ENCODE measurements around the gene APOE. TPM values are rescaled to one million over a fixed set of nuclear protein-coding genes. Genes with fewer than 3 reads are reported as not detected.

Gene APOE
- total RNA-seq, 1 donor from 2014 or later, result 5,009 TPM

DNA sequence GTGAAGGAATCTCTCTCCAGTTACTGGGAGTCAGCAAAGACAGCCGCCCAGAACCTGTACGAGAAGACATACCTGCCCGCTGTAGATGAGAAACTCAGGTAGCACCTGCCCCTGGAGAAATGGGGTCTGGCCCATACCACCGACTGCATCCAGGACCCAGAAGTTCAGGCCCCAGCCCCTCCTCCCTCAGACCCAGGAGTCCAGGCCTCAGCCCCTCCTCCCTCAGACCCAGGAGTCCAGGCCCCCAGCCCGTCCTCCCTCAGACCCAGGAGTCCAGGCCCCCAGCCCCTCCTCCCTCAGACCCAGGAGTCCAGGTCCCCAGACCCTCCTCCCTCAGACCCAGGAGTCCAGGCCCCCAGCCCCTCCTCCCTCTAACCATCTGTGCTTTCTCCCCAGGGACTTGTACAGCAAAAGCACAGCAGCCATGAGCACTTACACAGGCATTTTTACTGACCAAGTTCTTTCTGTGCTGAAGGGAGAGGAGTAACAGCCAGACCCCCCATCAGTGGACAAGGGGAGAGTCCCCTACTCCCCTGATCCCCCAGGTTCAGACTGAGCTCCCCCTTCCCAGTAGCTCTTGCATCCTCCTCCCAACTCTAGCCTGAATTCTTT is 43.3 kb downstream of the APOE start:
- no peak for ATAC-seq
- no peak for DNase-seq (ENCODE audit: low spot score)

- ATAC-seq, result peak; percentile 0
- DNase-seq (ENCODE audit: low spot score), result peak; percentile 65
Measured at GRCh38 chr19:44949550-44949949, 44.0 kb downstream of the APOE start.

- DNase-seq (ENCODE audit: low spot score), result peak; percentile 82
- ATAC-seq, result peak; percentile 43
Measured at GRCh38 chr19:44951179-44952159, 45.9 kb downstream of the APOE start.

DNA sequence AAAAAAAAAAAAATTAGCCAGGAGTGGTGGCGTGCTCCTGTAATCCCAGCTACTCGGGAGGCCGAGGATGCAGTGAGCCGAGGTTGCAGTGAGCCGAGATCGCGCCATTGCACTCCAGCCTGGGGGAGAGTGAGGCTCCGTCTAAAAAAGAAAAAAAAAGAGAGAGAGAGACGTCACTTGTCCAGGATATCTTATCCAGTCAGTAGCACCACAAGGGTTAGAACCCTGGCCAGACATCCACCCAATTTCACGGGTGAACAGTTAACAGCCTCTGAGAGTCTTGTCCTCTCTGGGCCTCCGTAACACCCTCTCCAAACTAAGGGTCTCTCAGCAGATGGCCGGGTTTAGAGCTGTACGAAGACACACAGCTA is 48.7 kb downstream of the APOE start:
- DNase-seq (ENCODE audit: low spot score) (no peak), ATAC-seq (peak; percentile 2)

- ATAC-seq (peak; percentile 77), DNase-seq (ENCODE audit: low spot score) (peak; percentile 96)
Measured at GRCh38 chr19:44954649-44955504, 49.3 kb downstream of the APOE start, which contains the start of gene CLPTM1. Gene CLPTM1 (plus strand): TSS chr19:44955380. CDS start chr19:44955396, 16 bp downstream.

DNA sequence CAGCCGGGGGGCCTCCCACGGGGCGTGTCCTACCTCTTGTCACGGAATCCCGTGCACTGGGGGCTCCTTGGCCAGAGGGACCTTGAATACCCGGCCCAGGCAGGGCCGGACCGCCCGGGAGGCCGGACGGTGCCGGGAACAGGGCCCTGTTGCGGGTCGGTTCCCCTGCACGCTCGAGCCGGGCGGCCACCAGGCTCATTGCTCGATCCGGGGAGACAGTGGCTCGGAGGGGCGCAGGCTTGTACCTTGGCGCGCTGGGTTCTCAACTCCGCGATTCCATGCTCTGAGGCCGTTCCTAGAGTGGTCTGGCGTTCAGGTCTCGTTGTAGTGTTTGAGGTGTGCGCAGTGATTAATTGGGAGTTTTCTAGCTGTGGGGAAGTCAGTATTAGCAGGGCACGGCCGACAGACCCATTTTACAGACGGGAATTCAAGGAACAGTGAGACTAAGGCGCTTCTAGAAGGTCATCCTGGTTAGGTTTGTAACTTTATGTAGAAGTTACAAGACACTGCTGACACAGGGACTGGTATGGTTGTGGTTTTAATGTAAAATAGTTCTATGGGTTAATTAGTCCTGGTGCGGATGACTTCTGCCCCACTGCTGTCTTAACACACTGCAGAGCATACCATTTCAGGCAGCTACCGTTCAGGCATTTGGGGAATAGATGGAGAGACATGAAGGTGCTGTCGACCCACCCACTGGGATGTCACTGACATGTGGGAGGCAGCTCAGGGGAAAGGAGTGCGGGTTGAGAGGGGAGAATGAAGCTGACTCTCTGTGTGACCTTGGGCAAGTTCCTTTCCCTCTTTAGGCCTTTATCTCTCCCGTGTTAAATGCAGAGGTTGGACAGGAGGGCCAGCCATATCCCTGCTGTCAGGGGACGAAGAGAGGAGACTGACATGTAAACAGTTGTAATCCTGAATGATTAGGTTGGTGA is 50.2 kb downstream of the APOE start:
- peak; percentile 6 for ATAC-seq
- no peak for DNase-seq (ENCODE audit: low spot score)

DNA sequence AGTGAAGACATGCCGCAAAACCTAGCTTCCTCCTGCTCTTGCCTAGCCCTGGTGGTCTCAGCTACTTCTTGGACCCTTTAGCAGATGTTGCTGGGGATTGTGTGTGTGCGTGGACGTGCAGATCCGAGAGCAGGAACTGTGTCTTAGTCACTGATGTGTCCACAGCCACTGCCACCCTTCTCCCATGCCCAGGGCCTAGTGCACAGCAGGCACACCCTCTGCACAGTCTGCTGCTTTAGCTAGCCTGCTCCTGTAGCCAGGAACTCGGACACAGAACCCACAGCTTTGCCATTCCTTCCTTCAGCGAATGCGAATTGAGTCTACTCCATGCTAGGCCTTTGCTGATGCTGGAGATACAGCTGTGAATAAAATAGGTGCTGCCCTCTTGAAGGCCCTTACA is 51.9 kb downstream of the APOE start:
- DNase-seq (ENCODE audit: low spot score) (no peak), ATAC-seq (no peak)

DNA sequence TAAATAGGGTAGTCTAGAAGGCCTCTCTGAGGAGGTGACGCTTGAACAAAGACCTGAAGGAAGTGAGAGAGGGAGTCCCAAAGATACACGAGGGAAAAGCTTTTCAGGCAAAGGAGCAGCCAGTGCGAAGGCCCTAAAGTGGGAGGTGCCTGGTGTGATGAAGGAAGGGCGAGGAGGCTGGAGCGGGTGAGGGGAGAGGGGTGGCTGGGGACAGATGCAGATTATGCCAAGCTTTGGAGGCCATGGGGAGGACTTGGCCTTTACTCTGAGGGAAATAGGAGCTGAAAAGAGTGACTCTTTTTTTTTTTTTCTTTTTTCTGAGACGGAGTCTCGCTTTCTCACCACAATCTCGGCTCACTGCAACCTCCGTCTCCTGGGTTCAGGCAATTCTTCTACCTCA is 52.5 kb downstream of the APOE start:
- DNase-seq (ENCODE audit: low spot score) (no peak), ATAC-seq (no peak)

Other genes with a start within 250 kb of the APOE start
- gene CEACAM19, start 234.3 kb upstream of the APOE start, total RNA-seq, result 5.6 TPM
- gene CEACAM16, start 206.6 kb upstream of the APOE start, total RNA-seq, result not detected
- 30.8 TPM for gene BCL3, start 157.1 kb upstream of the APOE start, total RNA-seq
- gene CBLC, start 127.9 kb upstream of the APOE start, total RNA-seq, result 14.0 TPM
- 40.7 TPM for gene BCAM, start 96.7 kb upstream of the APOE start, total RNA-seq
- gene NECTIN2, start 59.5 kb upstream of the APOE start, total RNA-seq, result 70.4 TPM
- gene TOMM40, start 14.5 kb upstream of the APOE start, total RNA-seq, result 28.8 TPM
- gene APOC1, start 8.8 kb downstream of the APOE start, total RNA-seq, result 6,817 TPM
- gene APOC4, start 36.4 kb downstream of the APOE start, total RNA-seq, result 297 TPM
- 1,677 TPM for gene APOC2, start 40.3 kb downstream of the APOE start, total RNA-seq
- gene CLPTM1, start 49.6 kb downstream of the APOE start, total RNA-seq, result 92.6 TPM
- 1.5 TPM for gene RELB, start 95.7 kb downstream of the APOE start, total RNA-seq
- gene CLASRP, start 133.2 kb downstream of the APOE start, total RNA-seq, result 50.5 TPM
- 0.35 TPM for gene ZNF296, start 170.7 kb downstream of the APOE start, total RNA-seq
- gene GEMIN7, start 173.5 kb downstream of the APOE start, total RNA-seq, result 11.7 TPM
- 11.3 TPM for gene PPP1R37, start 187.4 kb downstream of the APOE start, total RNA-seq

Measured in left lobe of liver (tissue), 2 donors.